Left renal cortex interstitium (tissue), 4 donors: ENCODE results near the gene TMEM100. TPM values are rescaled to one million over a fixed set of nuclear protein-coding genes. Genes with fewer than 3 reads are reported as not detected.

Experiments
- DNase-seq, 4 donors: peaks; one replicate each; pipeline ENCODE4 v3.0.0-alpha.2; 2013; ENCODE audit warnings: low read depth in 4 of 4, low spot score in 2 of 4, missing footprints in 1 of 4
- polyA plus RNA-seq, 4 donors: library from polyadenylated mRNA; unstranded; fragments of 120-200 nt; gene quantifications; one replicate each; pipeline ENCODE4 v1.2.1, GENCODE V29; 2013; ENCODE audit not compliant: insufficient read length in 4 of 4

TMEM100 gene
- 10 to 100 TPM; 66.1 to 73.6 (median 68.0) TPM for polyA plus RNA-seq

GRCh38 chr17:55722742-55723487 lies at the start of gene TMEM100:
TMEM100 (minus strand) TSS chr17:55722864; CDS start chr17:55721070, 1,794 bp downstream.
- DNase-seq = no peak

- DNase-seq = no peak
Measured at GRCh38 chr17:55772086-55772485, 49.4 kb upstream of the TMEM100 start.

GRCh38 chr17:55770196-55770870 lies 47.7 kb upstream of the TMEM100 start:
- DNase-seq = no peak

- no peak for DNase-seq
Measured at GRCh38 chr17:55769625-55770000, 46.9 kb upstream of the TMEM100 start.

GRCh38 chr17:55768936-55769624 lies 46.4 kb upstream of the TMEM100 start:
- DNase-seq = no peak

GRCh38 chr17:55765472-55765871 lies 42.8 kb upstream of the TMEM100 start:
- no peak for DNase-seq

- DNase-seq = no peak
Measured at GRCh38 chr17:55764610-55765009, 41.9 kb upstream of the TMEM100 start.

GRCh38 chr17:55763856-55764255 lies 41.2 kb upstream of the TMEM100 start:
- DNase-seq = no peak

GRCh38 chr17:55762086-55762858 lies 39.6 kb upstream of the TMEM100 start:
- DNase-seq = no peak

GRCh38 chr17:55760643-55761355 lies 38.1 kb upstream of the TMEM100 start:
- DNase-seq = no peak

- DNase-seq = no peak
Measured at GRCh38 chr17:55758171-55758570, 35.5 kb upstream of the TMEM100 start.

GRCh38 chr17:55757659-55758058 lies 35.0 kb upstream of the TMEM100 start:
- no peak for DNase-seq

GRCh38 chr17:55756689-55757088 lies 34.0 kb upstream of the TMEM100 start:
- DNase-seq = no peak

- DNase-seq = no peak
Measured at GRCh38 chr17:55751720-55752250, 29.1 kb upstream of the TMEM100 start.

- peak in 2 of 4 donors; percentile 78 to 82 for DNase-seq
Measured at GRCh38 chr17:55750750-55751657, 28.3 kb upstream of the TMEM100 start, which contains the start of gene PCTP. PCTP (plus strand) TSS chr17:55751051; CDS start chr17:55751104, 53 bp downstream.

- DNase-seq = no peak
Measured at GRCh38 chr17:55749985-55750384, 27.3 kb upstream of the TMEM100 start.

GRCh38 chr17:55748841-55749240 lies 26.2 kb upstream of the TMEM100 start:
- DNase-seq = no peak

- no peak for DNase-seq
Measured at GRCh38 chr17:55747209-55747608, 24.5 kb upstream of the TMEM100 start.

- DNase-seq = no peak
Measured at GRCh38 chr17:55746466-55746865, 23.8 kb upstream of the TMEM100 start.
